Measurements from ENCODE around the gene PI4K2A.
"Not testable (repeated sequence)": the region's sequence is repeated elsewhere in the genome, so short reads cannot be mapped to it uniquely, and the experiment has no call there.

Gene PI4K2A

DNA sequence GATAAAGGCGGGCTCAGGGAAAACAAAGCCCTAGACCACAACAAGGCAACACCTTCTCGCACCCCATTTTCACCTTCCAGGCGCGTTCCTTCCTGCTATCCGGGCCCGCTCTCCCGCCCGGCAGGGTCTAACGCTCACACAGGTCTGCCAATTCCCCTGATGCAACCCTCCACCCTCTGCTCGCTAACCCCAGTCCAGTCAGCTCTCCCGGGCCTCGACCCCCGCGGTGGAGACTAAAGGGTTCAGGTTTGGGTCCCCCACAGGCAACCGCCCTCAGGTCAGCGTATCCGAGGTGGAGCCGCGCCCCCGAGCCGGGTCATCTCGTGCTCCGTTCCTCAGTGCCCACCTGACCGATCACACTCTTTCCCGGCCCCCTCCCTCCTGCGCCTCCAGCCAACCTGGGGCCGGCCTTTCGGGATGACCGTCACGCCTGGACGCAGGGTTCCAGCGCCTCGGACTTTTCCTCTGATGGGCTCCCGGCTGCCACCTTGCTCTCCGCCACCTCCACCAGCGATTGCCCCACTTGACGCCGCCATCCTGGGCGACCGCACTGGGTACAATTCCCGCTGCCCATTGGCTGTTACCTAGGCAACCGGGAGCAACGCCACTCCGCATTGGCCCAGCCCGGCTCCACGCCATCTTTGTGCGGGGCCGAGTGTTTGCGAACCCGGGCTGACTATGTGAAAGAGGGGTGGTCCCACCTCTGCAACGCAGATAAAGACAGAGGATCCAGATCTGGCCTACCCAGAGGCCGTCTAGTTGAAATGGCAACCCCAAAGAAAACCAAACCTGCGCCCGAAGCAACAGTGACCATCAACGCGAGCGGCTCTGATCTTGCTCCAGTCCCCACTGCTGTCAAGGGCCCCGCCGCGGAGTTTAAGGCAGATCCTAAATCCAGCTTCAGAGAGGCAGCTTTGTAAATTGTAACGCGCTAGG, 7.3 kb upstream of the PI4K2A start, which contains the start of gene MORN4:
Gene MORN4, minus strand, starts transcription at position 552 of the 936 bp plus-strand sequence. CDS start 13,847 bp downstream, outside the sequence.
- peak; percentile 85 for DNase-seq (ENCODE audit: low read depth)

DNA sequence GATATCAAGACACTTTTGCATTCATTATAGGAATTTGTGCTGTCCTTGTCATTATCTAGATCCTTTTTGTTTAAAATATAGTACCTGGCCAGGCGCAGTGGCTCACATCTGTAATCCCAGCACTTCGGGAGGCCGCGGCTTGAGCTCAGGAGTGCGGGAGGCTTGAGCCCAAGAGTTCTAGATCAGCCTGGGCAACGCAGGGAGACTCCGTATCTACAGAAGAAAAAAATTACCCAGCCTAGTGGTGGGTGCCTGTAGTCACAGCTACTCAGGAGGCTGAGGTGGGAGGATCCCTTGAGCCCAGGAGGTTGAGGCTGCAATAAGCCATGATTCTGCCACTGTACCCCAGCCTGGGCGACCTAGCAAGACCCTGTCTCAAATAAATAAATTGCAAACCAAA, 6.5 kb upstream of the PI4K2A start:
- DNase-seq (ENCODE audit: low read depth) = no peak

DNA sequence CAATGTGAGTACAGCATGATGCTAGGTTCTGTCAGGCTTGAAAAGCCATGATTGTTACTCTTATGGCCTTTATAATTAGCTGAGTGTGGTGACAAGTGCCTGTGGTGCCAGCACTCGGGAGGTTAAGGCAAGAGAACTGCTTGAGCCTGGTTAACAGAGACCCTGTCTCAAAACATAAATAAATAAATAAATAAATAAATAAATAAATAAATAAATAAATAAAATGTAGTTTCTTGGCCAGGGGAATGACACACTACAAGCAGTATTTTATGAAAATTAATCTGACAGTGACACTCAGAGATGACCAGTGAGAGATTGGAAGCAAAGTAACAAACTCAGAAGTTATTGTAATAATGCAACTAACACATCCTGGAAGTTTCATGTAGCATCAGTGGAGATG, 4.9 kb upstream of the PI4K2A start:
- no peak for DNase-seq (ENCODE audit: low read depth)

DNA sequence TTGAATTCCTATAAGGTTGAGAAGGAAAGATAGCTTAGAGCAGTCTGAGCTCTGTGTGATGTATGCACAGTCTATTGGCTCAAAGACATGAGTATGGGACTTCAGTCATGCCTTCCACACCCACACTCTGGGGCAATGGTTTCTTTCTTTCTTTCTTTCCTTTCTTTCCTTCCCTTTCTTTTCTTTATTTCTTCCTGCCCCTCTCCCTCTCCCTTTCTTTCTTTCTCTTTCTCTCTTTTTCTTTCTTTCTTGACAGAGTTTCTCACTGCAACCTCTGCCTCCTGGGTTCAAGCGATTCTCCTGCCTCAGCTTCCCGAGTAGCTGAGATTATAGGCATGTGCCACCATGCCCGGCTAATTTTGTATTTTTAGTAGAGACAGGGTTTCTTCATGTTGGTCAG, 1.4 kb upstream of the PI4K2A start:
- DNase-seq (ENCODE audit: low read depth) = not testable (repeated sequence)

DNA sequence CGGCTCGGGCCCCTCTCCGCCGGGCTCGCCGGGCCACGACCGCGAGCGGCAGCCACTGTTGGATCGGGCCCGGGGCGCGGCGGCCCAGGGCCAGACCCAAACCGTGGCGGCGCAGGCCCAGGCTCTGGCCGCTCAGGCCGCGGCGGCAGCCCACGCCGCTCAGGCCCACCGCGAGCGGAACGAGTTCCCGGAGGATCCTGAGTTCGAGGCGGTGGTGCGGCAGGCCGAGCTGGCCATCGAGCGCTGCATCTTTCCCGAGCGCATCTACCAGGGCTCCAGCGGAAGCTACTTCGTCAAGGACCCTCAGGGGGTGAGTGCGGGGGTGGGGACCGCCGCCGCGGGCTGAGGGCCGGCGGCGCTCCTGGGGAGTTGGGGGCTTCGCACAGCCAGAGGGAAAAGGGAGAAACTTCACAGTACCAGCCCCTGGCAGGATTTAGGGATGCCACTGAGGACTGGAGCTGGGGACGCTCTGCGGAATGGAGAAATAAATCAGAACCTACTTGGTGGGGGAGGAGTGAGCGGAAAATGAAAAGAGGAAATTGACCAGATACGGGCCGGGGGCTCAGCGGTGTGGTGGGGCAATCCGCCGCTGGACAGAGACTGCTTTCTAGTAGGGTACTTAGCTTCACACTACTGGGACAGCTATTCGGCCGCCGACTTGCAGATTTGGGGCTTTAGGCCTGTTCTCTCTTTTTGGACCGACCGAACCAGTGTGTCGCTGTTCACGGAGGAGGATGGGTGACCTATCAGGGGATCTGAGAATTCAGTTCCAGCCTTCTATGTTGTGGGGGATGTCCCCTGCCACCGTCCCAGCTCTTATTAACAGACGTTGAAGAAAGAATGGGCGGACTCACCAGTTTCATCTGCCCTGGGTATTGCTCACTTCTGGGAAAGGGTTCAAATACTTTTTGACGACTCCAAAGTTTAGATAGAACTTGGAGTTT, 669 bp downstream of the PI4K2A start:
- DNase-seq (ENCODE audit: low read depth) = no peak

- DNase-seq (ENCODE audit: low read depth) = not testable (repeated sequence)
Measured at GRCh38 chr10:97642471-97643159, 2.1 kb downstream of the PI4K2A start.

DNA sequence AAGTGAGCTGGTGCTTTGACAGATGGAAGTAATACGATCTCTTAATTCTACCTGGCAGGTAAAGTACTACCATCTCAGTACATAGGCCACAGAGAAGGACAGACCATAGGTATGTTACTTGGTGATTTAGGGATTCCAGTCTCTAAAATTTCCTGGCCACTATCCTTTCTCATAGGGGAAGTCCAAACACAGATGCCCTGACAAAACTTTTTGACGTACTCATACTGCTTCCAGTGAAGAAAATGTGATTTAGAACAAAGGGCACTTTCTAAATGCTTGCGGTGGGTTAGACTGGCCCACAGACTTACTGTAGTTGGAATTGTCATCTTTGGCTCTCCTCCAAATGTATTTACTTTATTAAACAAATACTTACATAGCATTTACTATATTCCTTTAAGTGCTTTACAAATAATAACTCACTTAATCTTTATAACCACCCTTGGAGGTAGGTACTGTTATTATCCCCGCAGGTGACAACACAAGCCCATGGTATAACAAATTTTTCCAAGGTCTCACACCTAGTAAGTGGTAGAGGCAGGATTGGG, 3.0 kb downstream of the PI4K2A start:
- no peak for DNase-seq (ENCODE audit: low read depth)

DNA sequence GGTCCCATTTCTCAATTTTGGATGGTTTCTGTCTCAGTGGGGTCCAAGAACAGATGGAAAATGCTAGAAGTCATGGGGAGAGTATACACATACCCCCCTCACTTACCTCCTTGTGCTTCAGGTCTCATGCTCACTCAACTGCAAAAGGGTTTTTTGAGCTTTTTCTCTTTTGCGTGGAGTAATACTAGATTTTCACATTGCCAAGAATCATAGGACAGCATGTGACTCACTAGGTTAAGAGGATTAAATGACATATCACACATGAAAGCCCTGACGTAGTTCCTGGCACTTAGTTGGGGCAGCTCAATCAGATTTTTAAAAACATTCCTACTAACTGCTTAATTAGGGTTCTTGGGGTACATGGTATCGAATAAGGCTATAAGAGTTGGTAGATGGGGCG, 4.5 kb downstream of the PI4K2A start:
- DNase-seq (ENCODE audit: low read depth) = no peak

- no peak for DNase-seq (ENCODE audit: low read depth)
Measured at GRCh38 chr10:97647556-97647955, 7.1 kb downstream of the PI4K2A start.

- no peak for DNase-seq (ENCODE audit: low read depth)
Measured at GRCh38 chr10:97648562-97649404, 8.3 kb downstream of the PI4K2A start.

GRCh38 chr10:97649405-97649750, 8.9 kb downstream of the PI4K2A start:
- DNase-seq (ENCODE audit: low read depth) = not testable (repeated sequence)

DNA sequence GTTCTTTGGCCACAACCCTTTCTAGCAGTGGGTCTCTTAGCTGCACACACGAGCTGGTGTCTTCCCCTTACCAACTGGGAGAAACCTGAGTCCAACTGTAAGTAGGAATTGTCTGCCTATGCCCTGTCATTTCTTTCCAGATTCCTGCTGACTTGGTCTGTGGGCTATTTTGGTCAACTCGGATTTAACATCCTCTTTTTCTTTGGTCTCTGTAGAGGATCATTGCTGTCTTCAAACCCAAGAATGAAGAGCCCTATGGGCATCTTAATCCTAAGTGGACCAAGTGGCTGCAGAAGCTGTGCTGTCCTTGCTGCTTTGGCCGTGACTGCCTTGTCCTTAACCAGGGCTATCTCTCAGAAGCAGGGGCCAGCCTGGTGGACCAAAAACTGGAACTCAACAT, 10.3 kb downstream of the PI4K2A start:
- no peak for DNase-seq (ENCODE audit: low read depth)

DNA sequence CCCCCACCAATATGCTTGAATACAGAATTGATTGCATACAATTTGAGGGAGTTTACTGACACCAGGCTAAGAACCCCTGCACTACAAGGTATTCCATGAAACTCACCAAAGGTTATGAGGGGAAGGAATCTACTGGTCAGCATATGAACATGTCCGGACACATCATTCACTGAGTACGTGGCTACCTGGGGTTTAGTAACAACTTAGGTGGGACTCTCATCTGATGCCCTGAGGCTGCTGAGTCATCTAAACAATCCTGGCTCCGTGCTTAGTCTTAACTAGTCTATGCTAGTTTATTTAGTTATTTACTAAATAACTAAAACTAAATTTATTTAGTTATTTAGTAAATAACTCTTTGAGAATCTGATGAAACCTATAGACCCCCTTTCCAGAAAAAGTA, 11.3 kb downstream of the PI4K2A start:
- DNase-seq (ENCODE audit: low read depth) = no peak

- DNase-seq (ENCODE audit: low read depth) = no peak
Measured at GRCh38 chr10:97656777-97657176, 16.3 kb downstream of the PI4K2A start.

GRCh38 chr10:97659589-97659988, 19.1 kb downstream of the PI4K2A start:
- no peak for DNase-seq (ENCODE audit: low read depth)

GRCh38 chr10:97664282-97664850, 23.9 kb downstream of the PI4K2A start:
- DNase-seq (ENCODE audit: low read depth) = no peak

DNA sequence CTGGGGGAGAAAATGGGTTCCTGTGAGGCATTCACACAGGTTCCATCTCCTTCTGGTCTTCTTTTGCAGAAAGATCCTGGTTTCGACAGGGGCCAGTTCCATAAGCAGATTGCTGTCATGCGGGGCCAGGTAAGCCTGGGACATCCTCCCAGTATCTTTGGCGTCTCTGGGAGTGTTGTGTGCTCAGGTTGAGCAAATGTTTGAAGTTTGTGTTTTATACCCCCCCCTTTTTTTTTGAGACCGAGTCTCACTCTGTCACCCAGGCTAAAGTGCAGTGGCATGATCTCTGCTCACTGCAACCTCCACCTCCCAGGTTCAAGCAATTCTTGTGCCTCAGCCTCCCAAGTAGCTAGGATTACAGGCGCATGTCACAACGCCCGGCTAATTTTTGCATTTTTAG, 26.5 kb downstream of the PI4K2A start:
- no peak for DNase-seq (ENCODE audit: low read depth)

DNA sequence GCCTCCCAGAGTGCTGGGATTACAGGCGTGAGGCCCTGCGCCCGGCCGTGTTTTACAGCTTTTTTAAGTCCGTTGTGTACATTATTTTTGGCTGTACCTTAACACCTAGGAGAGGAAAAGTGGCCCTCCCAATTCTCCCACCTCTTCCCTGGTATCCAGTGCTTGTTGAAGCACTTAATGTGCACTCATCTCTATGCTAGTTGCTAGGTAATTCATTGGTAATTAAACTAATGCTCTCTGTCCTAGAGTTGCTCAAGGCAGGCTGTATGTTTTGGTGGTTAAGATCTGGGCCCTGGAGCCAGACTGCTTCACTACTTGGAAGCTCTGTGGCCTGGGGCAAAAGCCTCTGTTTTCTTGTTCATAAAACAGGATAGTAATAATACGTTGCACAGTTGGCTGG, 27.0 kb downstream of the PI4K2A start:
- DNase-seq (ENCODE audit: low read depth) = no peak

- DNase-seq (ENCODE audit: low read depth) = no peak
Measured at GRCh38 chr10:97669571-97669970, 29.1 kb downstream of the PI4K2A start.

DNA sequence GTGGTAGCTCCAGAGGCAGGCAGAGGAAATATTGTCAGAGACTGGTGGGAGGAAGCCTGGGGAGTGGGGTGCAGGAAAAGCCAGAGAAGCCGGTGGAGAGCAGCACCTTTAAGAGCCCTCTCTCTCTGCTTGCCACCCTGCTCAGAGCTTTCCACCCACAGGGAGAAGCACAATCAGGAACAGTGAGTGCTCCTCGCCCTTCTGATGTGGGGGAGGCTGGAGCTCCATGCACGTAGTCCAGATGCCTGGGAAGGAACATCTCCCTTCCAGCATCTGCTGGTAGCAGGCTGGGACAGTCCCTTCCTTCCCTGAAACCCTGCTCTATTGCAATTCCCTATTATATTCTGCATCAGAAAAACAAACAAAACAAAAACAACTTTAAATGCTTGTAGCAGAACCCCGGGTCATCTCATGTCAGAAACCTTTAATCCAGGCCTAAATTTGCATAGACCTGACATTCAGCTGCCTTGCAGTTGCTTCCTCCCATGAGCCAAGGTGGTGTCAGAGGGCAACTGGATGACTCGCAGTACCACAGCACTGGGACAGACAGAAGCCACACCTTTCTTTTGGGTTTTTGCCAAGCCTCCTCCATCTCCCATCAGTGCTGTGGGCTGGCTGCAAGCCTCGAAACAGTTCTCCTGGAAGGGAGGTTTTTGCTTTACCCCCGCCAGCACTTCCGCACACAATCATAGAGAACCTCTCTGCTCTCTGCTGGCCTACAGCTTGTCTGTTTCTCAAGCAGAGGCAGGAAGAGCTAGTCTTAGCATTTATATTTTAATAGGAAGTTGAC, 33.5 kb downstream of the PI4K2A start:
- DNase-seq (ENCODE audit: low read depth) = no peak
